IPS-18a (cell line): ENCODE data around the gene CFAP57.
A peak's percentile ranks its signal among the peaks of the same experiment; 100 is the strongest.
"Not testable (repeated sequence)": the region's sequence is repeated elsewhere in the genome, so short reads cannot be mapped to it uniquely, and the experiment has no call there.

Experiments
- H3K27ac ChIP-seq: one replicate; pipeline ENCODE4 v1.5.1; 2013; ENCODE audit warnings: low read length
- H3K27me3 ChIP-seq: one replicate; pipeline ENCODE4 v1.6.1; 2013; ENCODE audit warnings: mild to moderate bottlenecking, low read length; ENCODE audit not compliant: control insufficient read depth, insufficient read depth
- H3K36me3 ChIP-seq: one replicate; pipeline ENCODE4 v1.6.1; 2013; ENCODE audit warnings: low read depth, low read length; ENCODE audit not compliant: control insufficient read depth
- H3K4me1 ChIP-seq: one replicate; pipeline ENCODE4 v1.6.1; 2013; ENCODE audit warnings: low read depth, low read length; ENCODE audit not compliant: control insufficient read depth
- H3K4me3 ChIP-seq: one replicate; pipeline ENCODE4 v1.5.1; 2013; ENCODE audit warnings: low read length
- H3K9ac ChIP-seq: one replicate; pipeline ENCODE4 v1.6.1; 2013; ENCODE audit warnings: mild to moderate bottlenecking, low read length, moderate library complexity
- H3K9me3 ChIP-seq: one replicate; pipeline ENCODE4 v1.6.1; 2013; ENCODE audit warnings: low read depth, low read length; ENCODE audit not compliant: control insufficient read depth

CFAP57 gene

DNA sequence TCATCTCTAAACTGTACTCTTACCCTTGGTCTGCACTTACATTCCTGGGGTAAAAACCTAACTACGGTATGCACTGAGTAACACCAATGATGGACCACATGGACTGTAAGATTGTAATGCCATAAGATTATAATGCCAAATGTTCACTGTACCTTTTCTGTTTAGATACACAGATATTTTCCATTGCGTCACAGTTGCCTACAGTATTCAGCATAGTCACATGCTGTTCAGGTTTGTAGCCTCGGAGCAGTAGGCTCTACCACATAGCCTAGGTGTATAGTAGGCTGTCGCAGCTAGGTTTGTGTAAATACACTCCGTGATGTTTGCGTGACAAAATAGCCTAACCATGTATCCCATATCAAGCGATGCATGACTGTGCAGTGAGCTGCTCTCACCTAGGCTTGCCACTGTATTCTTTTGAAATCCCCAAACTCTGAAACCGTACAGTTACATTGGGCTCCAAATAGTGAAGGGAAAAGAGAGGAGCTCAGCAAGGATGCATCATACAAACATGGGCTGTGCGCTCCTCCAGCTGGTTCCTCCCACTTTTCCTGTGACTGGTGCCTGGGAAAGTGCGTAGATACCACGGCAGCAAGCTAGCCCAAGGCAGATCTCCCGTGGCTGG lies 35.2 kb downstream of the CFAP57 start:
- no peaks in the 10 kb centered on the region for H3K27me3 ChIP-seq
- peak overlapping the region; percentile 38 for H3K27ac ChIP-seq
- peaks cover 13% of the 10 kb centered on the region for H3K4me1 ChIP-seq
- H3K4me3 ChIP-seq: no peak overlapping the region
- no peak overlapping the region for H3K9ac ChIP-seq
- H3K9me3 ChIP-seq: no peaks in the 10 kb centered on the region
- H3K36me3 ChIP-seq: no peaks in the 10 kb centered on the region

- H3K9ac ChIP-seq, H3K27me3 ChIP-seq, H3K4me3 ChIP-seq, H3K27ac ChIP-seq, H3K36me3 ChIP-seq, H3K9me3 ChIP-seq: not testable (repeated sequence)
- peaks cover 13% of the 10 kb centered on the region for H3K4me1 ChIP-seq
These were observed 36.1 kb downstream of the CFAP57 start for GRCh38 chr1:43208277-43208676.

- Histone ChIP-seq H3K27ac (no peak overlapping the region), H3K9me3 (no peaks in the 10 kb centered on the region), H3K27me3 (no peaks in the 10 kb centered on the region), H3K4me3 (no peak overlapping the region), H3K4me1 (no peaks in the 10 kb centered on the region), H3K36me3 (no peaks in the 10 kb centered on the region), H3K9ac (no peak overlapping the region)
These were observed 42.6 kb downstream of the CFAP57 start for GRCh38 chr1:43214501-43215444.

GRCh38 chr1:43217747-43218146 lies 45.6 kb downstream of the CFAP57 start:
- Histone ChIP-seq H3K36me3 (no peaks in the 10 kb centered on the region), H3K27ac (no peak overlapping the region), H3K4me3 (no peak overlapping the region), H3K27me3 (no peaks in the 10 kb centered on the region), H3K4me1 (no peaks in the 10 kb centered on the region), H3K9me3 (no peaks in the 10 kb centered on the region), H3K9ac (no peak overlapping the region)

- H3K9me3 ChIP-seq: no peaks in the 10 kb centered on the region
- H3K4me1 ChIP-seq: no peaks in the 10 kb centered on the region
- no peak overlapping the region for H3K9ac ChIP-seq
- no peak overlapping the region for H3K4me3 ChIP-seq
- no peaks in the 10 kb centered on the region for H3K27me3 ChIP-seq
- H3K27ac ChIP-seq: no peak overlapping the region
- no peaks in the 10 kb centered on the region for H3K36me3 ChIP-seq
These were observed 49.0 kb downstream of the CFAP57 start for GRCh38 chr1:43220905-43221778.

DNA sequence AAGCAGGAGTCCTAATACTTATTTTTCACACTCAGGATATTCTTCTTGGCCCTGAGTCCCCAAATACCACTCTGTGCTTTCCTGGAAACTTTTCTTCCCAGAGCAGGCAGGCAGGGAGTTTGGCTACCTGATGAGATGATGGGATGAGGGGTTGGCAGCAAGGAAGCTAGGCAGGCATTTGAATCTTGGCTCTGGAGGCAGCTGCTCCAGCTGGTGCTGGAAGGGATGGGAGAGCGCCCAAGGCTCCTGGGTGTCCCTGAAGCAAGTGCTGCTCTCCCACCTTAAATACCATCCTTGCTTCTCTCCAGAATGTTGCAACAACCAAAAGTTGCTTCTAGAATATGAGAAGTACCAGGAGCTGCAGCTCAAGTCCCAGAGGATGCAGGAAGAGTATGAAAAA lies 49.7 kb downstream of the CFAP57 start:
- Histone ChIP-seq H3K9ac (no peak overlapping the region), H3K27me3 (no peaks in the 10 kb centered on the region), H3K9me3 (no peaks in the 10 kb centered on the region), H3K4me3 (no peak overlapping the region), H3K36me3 (no peaks in the 10 kb centered on the region), H3K4me1 (no peaks in the 10 kb centered on the region), H3K27ac (no peak overlapping the region)

- no peak overlapping the region for H3K27ac ChIP-seq
- no peaks in the 10 kb centered on the region for H3K9me3 ChIP-seq
- H3K4me3 ChIP-seq: no peak overlapping the region
- no peak overlapping the region for H3K9ac ChIP-seq
- no peaks in the 10 kb centered on the region for H3K4me1 ChIP-seq
- H3K36me3 ChIP-seq: no peaks in the 10 kb centered on the region
- no peaks in the 10 kb centered on the region for H3K27me3 ChIP-seq
These were observed 50.7 kb downstream of the CFAP57 start for GRCh38 chr1:43222879-43223278.

GRCh38 chr1:43225168-43225567 lies 53.0 kb downstream of the CFAP57 start:
- H3K4me3 ChIP-seq: no peak overlapping the region
- H3K27me3 ChIP-seq: no peaks in the 10 kb centered on the region
- no peak overlapping the region for H3K27ac ChIP-seq
- H3K9me3 ChIP-seq: no peaks in the 10 kb centered on the region
- H3K4me1 ChIP-seq: no peaks in the 10 kb centered on the region
- H3K36me3 ChIP-seq: no peaks in the 10 kb centered on the region
- no peak overlapping the region for H3K9ac ChIP-seq

DNA sequence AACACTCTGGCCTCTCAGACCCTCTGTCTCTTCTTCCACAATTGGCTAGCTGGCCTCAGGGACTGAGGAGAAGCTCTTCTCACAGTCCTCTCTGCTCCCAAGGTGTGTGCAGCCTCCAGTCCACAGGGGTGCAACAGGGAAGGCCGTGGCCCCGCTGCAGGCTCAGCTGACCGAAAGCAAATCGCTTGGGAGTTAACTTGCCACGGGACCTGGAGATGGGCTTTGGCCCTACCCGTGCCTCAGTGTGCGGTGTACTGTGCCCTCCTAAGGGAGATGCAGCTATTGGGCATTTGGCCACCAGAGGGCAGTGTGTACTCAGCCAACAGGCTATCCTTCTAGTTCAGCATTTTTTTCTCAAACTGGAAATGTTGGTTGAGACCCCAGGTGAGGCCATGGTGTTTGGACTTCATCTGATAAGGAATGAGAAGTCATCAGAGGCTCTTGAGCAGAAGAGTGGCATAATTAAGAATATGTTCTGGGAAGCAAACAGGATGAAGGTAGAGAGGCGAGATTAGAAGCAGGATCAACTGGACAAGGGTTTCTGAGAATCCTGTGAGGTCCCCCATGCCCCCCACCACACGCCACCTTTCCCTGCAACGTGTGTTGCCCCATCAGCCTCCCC lies 55.1 kb downstream of the CFAP57 start:
- Histone ChIP-seq H3K36me3 (no peaks in the 10 kb centered on the region), H3K9me3 (no peaks in the 10 kb centered on the region), H3K4me3 (no peak overlapping the region), H3K27ac (no peak overlapping the region), H3K4me1 (peaks cover 3% of the 10 kb centered on the region), H3K27me3 (no peaks in the 10 kb centered on the region), H3K9ac (no peak overlapping the region)

GRCh38 chr1:43229826-43230780 lies 58.0 kb downstream of the CFAP57 start:
- no peak overlapping the region for H3K9ac ChIP-seq
- no peaks in the 10 kb centered on the region for H3K9me3 ChIP-seq
- no peak overlapping the region for H3K4me3 ChIP-seq
- no peaks in the 10 kb centered on the region for H3K36me3 ChIP-seq
- H3K4me1 ChIP-seq: peaks cover 3% of the 10 kb centered on the region
- no peaks in the 10 kb centered on the region for H3K27me3 ChIP-seq
- H3K27ac ChIP-seq: no peak overlapping the region
